C4-2B (cell line): ENCODE data around the gene RARRES2.

Source experiments
- CTCF ChIP-seq: fragments of 450-650 bp; conservative IDR thresholded peaks from 2 replicates; pipeline ENCODE4 v1.5.1; 2017; ENCODE audit warnings: mild to moderate bottlenecking
- ZFX ChIP-seq: fragments of 450-650 bp; IDR thresholded peaks from 2 replicates; pipeline ENCODE4 v1.6.1; 2017

- TF ChIP-seq CTCF = no peak
- no peak for TF ChIP-seq ZFX
Measured at GRCh38 chr7:150377196-150377595, 35.8 kb upstream of the RARRES2 start.
